ENCODE data around the gene SPPL3. TPM values are rescaled to one million over a fixed set of nuclear protein-coding genes. Genes with fewer than 3 reads are reported as not detected.
A peak's percentile ranks its signal among the peaks of the same experiment; 100 is the strongest.

The SPPL3 gene
- polyA plus RNA-seq, 4 donors, result 8.4 to 57.8 (median 13.7) TPM

DNA sequence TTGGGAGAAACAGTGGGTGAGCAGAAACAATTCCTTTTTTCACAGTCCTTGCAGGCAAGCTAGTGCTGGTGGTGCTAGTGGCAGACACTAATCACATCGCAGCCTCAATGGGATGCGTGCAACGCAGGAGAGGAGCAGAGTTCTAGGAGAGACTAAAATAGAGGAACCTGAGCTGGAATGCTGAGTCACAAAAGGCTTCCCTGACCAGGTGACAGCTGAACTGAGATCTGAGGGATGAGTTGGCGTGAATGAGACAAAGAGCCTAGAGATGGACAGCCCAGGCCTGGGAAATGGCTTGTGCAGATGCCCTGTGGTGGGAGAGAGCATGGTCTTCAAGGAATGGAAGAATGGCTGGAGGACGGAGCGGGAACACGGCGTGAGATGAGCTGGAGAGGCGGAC lies 152.8 kb downstream of the SPPL3 start:
- Histone ChIP-seq H3K27me3 (ENCODE audit: control insufficient read depth in 3 of 3, insufficient read depth in 3 of 3, low read length in 3 of 3) (no peaks in the 10 kb centered on the region), H3K4me1 (ENCODE audit: control insufficient read depth in 3 of 3, insufficient read depth in 2 of 3, low read depth in 1 of 3, low read length in 2 of 3) (peaks cover 0 to 3% (median 0%) of the 10 kb centered on the region in 3 donors), H3K27ac (ENCODE audit: low read depth in 1 of 3, low read length in 2 of 3) (no peak overlapping the region), H3K9me3 (ENCODE audit: control insufficient read depth in 2 of 2, insufficient read depth in 1 of 2, low read depth in 1 of 2, low read length in 1 of 2) (peaks cover 0 to 4% of the 10 kb centered on the region in 2 donors), H3K4me3 (ENCODE audit: low read depth in 1 of 3, low read length in 3 of 3) (no peak overlapping the region), H3K36me3 (ENCODE audit: control insufficient read depth in 3 of 3, insufficient read depth in 2 of 3, low read depth in 1 of 3, low read length in 3 of 3) (no peaks in the 10 kb centered on the region)
- FAIRE-seq (no peak), DNase-seq (no peak)
- 97 to 98% (median 98%) methylated on average over 9 of the region's 9 CpGs for WGBS, 3 donors

- WGBS, 3 donors, result 95 to 98% (median 97%) methylated on average over 5 of the region's 5 CpGs
- Histone ChIP-seq H3K27me3 (ENCODE audit: control insufficient read depth in 3 of 3, insufficient read depth in 3 of 3, low read length in 3 of 3) (no peaks in the 10 kb centered on the region), H3K4me1 (ENCODE audit: control insufficient read depth in 3 of 3, insufficient read depth in 2 of 3, low read depth in 1 of 3, low read length in 2 of 3) (peaks cover 0 to 3% (median 0%) of the 10 kb centered on the region in 3 donors), H3K36me3 (ENCODE audit: control insufficient read depth in 3 of 3, insufficient read depth in 2 of 3, low read depth in 1 of 3, low read length in 3 of 3) (no peaks in the 10 kb centered on the region), H3K27ac (ENCODE audit: low read depth in 1 of 3, low read length in 2 of 3) (no peak overlapping the region), H3K4me3 (ENCODE audit: low read depth in 1 of 3, low read length in 3 of 3) (no peak overlapping the region), H3K9me3 (ENCODE audit: control insufficient read depth in 2 of 2, insufficient read depth in 1 of 2, low read depth in 1 of 2, low read length in 1 of 2) (peaks cover 0 to 4% of the 10 kb centered on the region in 2 donors)
- DNase-seq (no peak), FAIRE-seq (no peak)
These were observed 153.4 kb downstream of the SPPL3 start for GRCh38 chr12:120750806-120751205.

DNA sequence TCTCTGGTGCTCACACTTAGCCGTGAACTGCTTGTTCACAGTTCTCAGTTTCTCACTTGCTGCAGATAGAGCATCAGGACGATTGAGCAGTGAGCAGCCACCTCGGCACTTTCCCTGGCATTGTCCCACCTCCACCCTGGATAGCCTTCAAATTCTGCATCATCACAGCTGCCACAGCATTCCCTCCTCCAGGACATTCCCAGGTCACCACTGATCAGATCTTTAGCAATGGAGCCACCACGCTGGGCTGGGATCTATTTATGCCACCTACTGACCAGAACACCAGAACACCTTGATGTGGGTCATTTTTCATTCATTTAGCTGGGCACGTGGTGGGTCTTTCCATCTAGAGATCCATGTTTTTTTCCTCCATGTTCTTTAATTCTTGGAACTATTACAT lies 154.9 kb downstream of the SPPL3 start:
- no peak for FAIRE-seq
- H3K9me3 ChIP-seq (ENCODE audit: control insufficient read depth in 2 of 2, insufficient read depth in 1 of 2, low read depth in 1 of 2, low read length in 1 of 2), result no peaks in the 10 kb centered on the region
- H3K4me1 ChIP-seq (ENCODE audit: control insufficient read depth in 3 of 3, insufficient read depth in 2 of 3, low read depth in 1 of 3, low read length in 2 of 3), result peaks cover 0 to 3% (median 0%) of the 10 kb centered on the region in 3 donors
- no peaks in the 10 kb centered on the region for H3K27me3 ChIP-seq (ENCODE audit: control insufficient read depth in 3 of 3, insufficient read depth in 3 of 3, low read length in 3 of 3)
- no peak for DNase-seq
- no peak overlapping the region for H3K4me3 ChIP-seq (ENCODE audit: low read depth in 1 of 3, low read length in 3 of 3)
- 79 to 88% (median 87%) methylated on average over 5 of the region's 5 CpGs for WGBS, 3 donors
- H3K27ac ChIP-seq (ENCODE audit: low read depth in 1 of 3, low read length in 2 of 3), result no peak overlapping the region
- H3K36me3 ChIP-seq (ENCODE audit: control insufficient read depth in 3 of 3, insufficient read depth in 2 of 3, low read depth in 1 of 3, low read length in 3 of 3), result peaks cover 0 to 5% (median 0%) of the 10 kb centered on the region in 3 donors

GRCh38 chr12:120748242-120748641 lies 155.9 kb downstream of the SPPL3 start:
- H3K36me3 ChIP-seq (ENCODE audit: control insufficient read depth in 3 of 3, insufficient read depth in 2 of 3, low read depth in 1 of 3, low read length in 3 of 3), result peaks cover 0 to 5% (median 0%) of the 10 kb centered on the region in 3 donors
- DNase-seq (peak; percentile 79 to 87), FAIRE-seq (no peak)
- H3K4me3 ChIP-seq (ENCODE audit: low read depth in 1 of 3, low read length in 3 of 3), result no peak overlapping the region
- H3K27ac ChIP-seq (ENCODE audit: low read depth in 1 of 3, low read length in 2 of 3), result peak overlapping the region in 1 of 3 donors; percentile 83
- H3K9me3 ChIP-seq (ENCODE audit: control insufficient read depth in 2 of 2, insufficient read depth in 1 of 2, low read depth in 1 of 2, low read length in 1 of 2), result no peaks in the 10 kb centered on the region
- H3K4me1 ChIP-seq (ENCODE audit: control insufficient read depth in 3 of 3, insufficient read depth in 2 of 3, low read depth in 1 of 3, low read length in 2 of 3), result peaks cover 0 to 3% (median 0%) of the 10 kb centered on the region in 3 donors
- WGBS, 3 donors, result 22 to 57% (median 43%) methylated on average over 7 of the region's 7 CpGs
- H3K27me3 ChIP-seq (ENCODE audit: control insufficient read depth in 3 of 3, insufficient read depth in 3 of 3, low read length in 3 of 3), result no peaks in the 10 kb centered on the region

DNA sequence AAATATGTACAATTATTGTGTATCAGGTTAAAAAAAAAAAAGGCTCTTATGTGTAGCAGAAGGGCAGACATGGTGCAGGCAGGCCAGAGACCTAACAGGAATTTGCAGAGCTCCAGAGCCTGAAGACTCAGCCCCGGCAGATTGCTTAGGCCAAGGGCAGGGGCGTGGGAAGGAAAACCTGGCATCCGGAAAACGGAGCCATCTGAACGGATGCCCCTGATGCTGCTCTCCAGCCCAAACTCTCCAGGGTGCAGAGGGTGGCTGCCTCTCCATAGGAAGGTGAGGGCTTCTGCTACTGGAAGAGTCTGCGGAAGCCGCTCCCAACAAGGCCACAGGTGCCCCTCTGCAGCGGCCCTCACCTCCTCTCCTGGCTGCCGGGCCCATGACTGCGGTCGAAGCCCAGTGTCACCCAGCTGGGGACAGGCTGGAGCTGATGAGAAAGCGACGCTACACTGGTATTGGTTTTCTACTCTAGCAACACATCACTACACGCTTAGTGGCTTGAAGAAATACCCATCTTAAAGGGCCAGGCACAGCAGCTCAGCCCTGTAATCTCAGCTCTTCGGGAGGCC lies 159.2 kb downstream of the SPPL3 start:
- Histone ChIP-seq H3K27me3 (ENCODE audit: control insufficient read depth in 3 of 3, insufficient read depth in 3 of 3, low read length in 3 of 3) (no peaks in the 10 kb centered on the region), H3K9me3 (ENCODE audit: control insufficient read depth in 2 of 2, insufficient read depth in 1 of 2, low read depth in 1 of 2, low read length in 1 of 2) (no peaks in the 10 kb centered on the region), H3K4me3 (ENCODE audit: low read depth in 1 of 3, low read length in 3 of 3) (no peak overlapping the region), H3K4me1 (ENCODE audit: control insufficient read depth in 3 of 3, insufficient read depth in 2 of 3, low read depth in 1 of 3, low read length in 2 of 3) (peaks cover 0 to 3% (median 3%) of the 10 kb centered on the region in 3 donors), H3K36me3 (ENCODE audit: control insufficient read depth in 3 of 3, insufficient read depth in 2 of 3, low read depth in 1 of 3, low read length in 3 of 3) (peaks cover 0 to 20% (median 5%) of the 10 kb centered on the region in 3 donors), H3K27ac (ENCODE audit: low read depth in 1 of 3, low read length in 2 of 3) (no peak overlapping the region)
- FAIRE-seq (no peak), DNase-seq (no peak)
- WGBS, 3 donors, result 90 to 95% (median 92%) methylated on average over 15 of the region's 15 CpGs

DNA sequence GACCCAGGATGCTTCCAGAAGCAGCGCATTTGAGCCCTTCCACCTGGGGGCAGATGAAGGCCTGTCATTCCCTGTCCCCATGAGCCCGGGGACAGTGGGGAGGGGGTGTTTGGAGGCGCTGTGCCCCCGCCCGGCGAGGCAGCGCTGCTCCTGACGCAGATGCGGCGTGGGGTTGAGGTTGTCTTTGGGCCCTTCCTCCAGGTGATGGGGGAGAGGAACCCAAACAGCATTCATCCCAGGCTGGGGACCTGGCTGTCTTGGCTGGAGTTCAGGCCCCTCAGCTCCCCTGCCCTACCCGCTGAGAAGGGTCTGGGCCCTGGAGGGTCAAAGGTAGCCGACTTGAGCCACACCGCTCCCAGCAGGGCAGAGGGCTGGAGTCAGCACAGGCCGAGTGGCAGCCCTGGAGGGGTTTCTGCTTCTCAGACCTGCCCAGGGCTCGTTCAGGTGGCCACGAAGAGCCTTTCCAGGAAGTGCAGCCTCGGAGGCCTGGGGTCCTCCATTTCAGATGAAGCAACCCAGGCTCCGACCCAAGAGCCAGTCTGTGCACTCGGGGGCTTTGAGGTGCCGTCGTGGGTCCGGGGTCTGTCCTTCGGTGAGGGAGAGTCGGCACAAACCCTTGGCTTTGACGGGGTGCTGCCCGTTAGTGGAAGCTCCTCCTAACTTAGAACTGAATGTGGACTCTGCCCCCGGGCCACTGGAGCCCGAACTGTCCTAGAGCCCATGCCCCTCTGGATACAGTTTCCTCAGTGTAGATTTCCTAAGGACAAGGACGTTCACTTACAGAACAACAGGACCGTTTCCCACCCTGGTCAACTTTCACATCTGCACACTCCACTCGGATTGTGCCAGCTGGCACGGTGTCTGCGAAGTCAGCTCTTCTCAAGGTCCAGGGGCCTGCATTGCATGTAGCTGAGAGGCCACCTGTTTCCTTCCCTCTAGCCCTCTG lies 162.4 kb downstream of the SPPL3 start:
- H3K27me3 ChIP-seq (ENCODE audit: control insufficient read depth in 3 of 3, insufficient read depth in 3 of 3, low read length in 3 of 3), result no peaks in the 10 kb centered on the region
- no peak for FAIRE-seq
- 48 to 78% (median 52%) methylated on average over 31 to 33 of the region's 33 CpGs for WGBS, 3 donors
- peaks cover 0 to 3% (median 0%) of the 10 kb centered on the region in 3 donors for H3K4me1 ChIP-seq (ENCODE audit: control insufficient read depth in 3 of 3, insufficient read depth in 2 of 3, low read depth in 1 of 3, low read length in 2 of 3)
- no peaks in the 10 kb centered on the region for H3K9me3 ChIP-seq (ENCODE audit: control insufficient read depth in 2 of 2, insufficient read depth in 1 of 2, low read depth in 1 of 2, low read length in 1 of 2)
- H3K36me3 ChIP-seq (ENCODE audit: control insufficient read depth in 3 of 3, insufficient read depth in 2 of 3, low read depth in 1 of 3, low read length in 3 of 3), result peaks cover 12 to 52% (median 22%) of the 10 kb centered on the region in 3 donors
- DNase-seq, result peak in 1 of 2 donors; percentile 45
- no peak overlapping the region for H3K4me3 ChIP-seq (ENCODE audit: low read depth in 1 of 3, low read length in 3 of 3)
- no peak overlapping the region for H3K27ac ChIP-seq (ENCODE audit: low read depth in 1 of 3, low read length in 2 of 3)

DNA sequence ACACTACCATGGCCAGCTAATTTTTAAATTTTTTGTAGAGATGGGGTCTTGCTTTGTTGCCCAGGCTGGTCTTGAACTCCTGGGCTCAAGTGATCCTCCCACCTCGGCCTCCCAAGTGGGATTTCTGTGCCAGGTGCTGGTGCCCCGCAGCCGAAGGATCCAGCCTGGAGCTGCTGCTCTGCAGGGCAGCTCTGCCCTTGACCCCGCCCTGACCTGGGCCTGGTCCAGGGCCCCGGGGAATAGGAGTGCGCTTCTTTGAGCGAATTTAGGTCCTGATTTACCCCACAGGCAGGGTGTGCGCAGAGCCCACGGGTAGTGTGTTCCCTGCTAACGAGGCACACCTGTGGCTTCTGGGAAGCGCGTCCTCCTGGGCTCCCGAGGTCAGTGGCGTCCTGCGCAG lies 163.3 kb downstream of the SPPL3 start:
- no peak overlapping the region for H3K4me3 ChIP-seq (ENCODE audit: low read depth in 1 of 3, low read length in 3 of 3)
- WGBS, 3 donors, result 86 to 92% (median 90%) methylated on average over 15 of the region's 15 CpGs
- H3K27me3 ChIP-seq (ENCODE audit: control insufficient read depth in 3 of 3, insufficient read depth in 3 of 3, low read length in 3 of 3), result no peaks in the 10 kb centered on the region
- FAIRE-seq, result no peak
- no peaks in the 10 kb centered on the region for H3K9me3 ChIP-seq (ENCODE audit: control insufficient read depth in 2 of 2, insufficient read depth in 1 of 2, low read depth in 1 of 2, low read length in 1 of 2)
- peaks cover 12 to 60% (median 27%) of the 10 kb centered on the region in 3 donors for H3K36me3 ChIP-seq (ENCODE audit: control insufficient read depth in 3 of 3, insufficient read depth in 2 of 3, low read depth in 1 of 3, low read length in 3 of 3)
- no peak overlapping the region for H3K27ac ChIP-seq (ENCODE audit: low read depth in 1 of 3, low read length in 2 of 3)
- peaks cover 0 to 3% (median 0%) of the 10 kb centered on the region in 3 donors for H3K4me1 ChIP-seq (ENCODE audit: control insufficient read depth in 3 of 3, insufficient read depth in 2 of 3, low read depth in 1 of 3, low read length in 2 of 3)
- DNase-seq, result no peak

- no peak for FAIRE-seq
- 49 to 76% (median 52%) methylated on average over 15 to 16 of the region's 16 CpGs for WGBS, 3 donors
- no peak overlapping the region for H3K4me3 ChIP-seq (ENCODE audit: low read depth in 1 of 3, low read length in 3 of 3)
- DNase-seq, result no peak
- H3K27me3 ChIP-seq (ENCODE audit: control insufficient read depth in 3 of 3, insufficient read depth in 3 of 3, low read length in 3 of 3), result no peaks in the 10 kb centered on the region
- peaks cover 0 to 3% (median 0%) of the 10 kb centered on the region in 3 donors for H3K4me1 ChIP-seq (ENCODE audit: control insufficient read depth in 3 of 3, insufficient read depth in 2 of 3, low read depth in 1 of 3, low read length in 2 of 3)
- peaks cover 12 to 58% (median 27%) of the 10 kb centered on the region in 3 donors for H3K36me3 ChIP-seq (ENCODE audit: control insufficient read depth in 3 of 3, insufficient read depth in 2 of 3, low read depth in 1 of 3, low read length in 3 of 3)
- no peak overlapping the region for H3K27ac ChIP-seq (ENCODE audit: low read depth in 1 of 3, low read length in 2 of 3)
- no peaks in the 10 kb centered on the region for H3K9me3 ChIP-seq (ENCODE audit: control insufficient read depth in 2 of 2, insufficient read depth in 1 of 2, low read depth in 1 of 2, low read length in 1 of 2)
These were observed 164.1 kb downstream of the SPPL3 start for GRCh38 chr12:120739821-120740613.

Data from small intestine (tissue), 7 donors.